HK-2 (cell line): ENCODE data around the gene CYS1.
"Not testable (repeated sequence)": the region's sequence is repeated elsewhere in the genome, so short reads cannot be mapped to it uniquely, and the experiment has no call there.

Experiments
- DNase-seq: peaks from one replicate; pipeline ENCODE4 v3.0.0-alpha.2; 2018; ENCODE audit not compliant: unreplicated experiment

The CYS1 gene

DNA sequence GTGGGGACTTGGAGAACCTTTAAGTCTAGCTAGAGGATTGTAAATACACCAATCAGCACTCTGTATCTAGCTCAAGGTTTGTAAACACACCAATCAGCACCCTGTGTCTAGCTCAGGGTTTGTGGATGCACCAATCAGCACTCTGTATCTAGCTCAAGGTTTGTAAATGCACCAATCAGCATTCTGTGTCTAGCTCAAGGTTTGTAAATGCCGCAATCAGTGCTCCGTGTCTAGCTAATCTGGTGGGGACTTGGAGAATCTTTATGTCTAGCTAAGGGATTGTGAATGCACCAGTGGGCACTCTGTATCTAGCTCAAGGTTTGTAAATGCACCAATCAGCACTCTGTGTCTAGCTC is 11.7 kb upstream of the CYS1 start:
- DNase-seq: not testable (repeated sequence)

DNA sequence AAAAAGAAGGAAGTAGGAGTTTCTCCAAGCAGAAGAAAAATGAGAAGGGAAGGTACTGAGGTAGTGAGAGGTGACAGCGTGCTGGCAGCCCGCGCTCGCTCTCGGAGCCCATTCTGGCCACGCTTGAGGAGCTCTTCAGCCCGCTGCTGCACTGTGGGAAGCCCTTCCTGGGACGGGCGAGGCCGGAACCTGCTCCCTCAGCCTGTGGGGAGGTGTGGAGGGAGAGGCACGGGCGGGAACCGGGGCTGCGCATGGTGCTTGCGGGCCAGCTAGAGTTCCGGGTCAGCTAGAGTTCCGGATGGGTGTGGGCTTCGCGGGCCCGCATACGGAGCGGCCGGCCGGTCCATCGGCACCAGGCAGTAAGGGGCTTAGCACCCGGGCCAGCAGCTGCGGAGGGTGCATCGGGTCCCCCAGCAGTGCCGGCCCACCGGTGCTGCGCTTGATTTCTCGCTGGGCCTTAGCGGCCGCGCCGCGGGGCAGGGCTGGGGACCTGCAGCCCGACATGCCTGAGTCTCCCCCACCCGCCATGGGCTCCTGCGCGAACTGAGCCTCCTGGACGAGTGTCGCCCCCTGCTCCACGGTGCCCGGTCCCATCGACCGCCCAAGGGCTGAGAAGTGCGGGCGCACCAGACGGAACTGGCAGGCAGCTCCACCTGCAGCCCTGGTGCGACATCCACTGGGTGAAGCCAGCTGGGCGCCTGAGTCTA is 11.1 kb upstream of the CYS1 start:
- DNase-seq: no peak

DNA sequence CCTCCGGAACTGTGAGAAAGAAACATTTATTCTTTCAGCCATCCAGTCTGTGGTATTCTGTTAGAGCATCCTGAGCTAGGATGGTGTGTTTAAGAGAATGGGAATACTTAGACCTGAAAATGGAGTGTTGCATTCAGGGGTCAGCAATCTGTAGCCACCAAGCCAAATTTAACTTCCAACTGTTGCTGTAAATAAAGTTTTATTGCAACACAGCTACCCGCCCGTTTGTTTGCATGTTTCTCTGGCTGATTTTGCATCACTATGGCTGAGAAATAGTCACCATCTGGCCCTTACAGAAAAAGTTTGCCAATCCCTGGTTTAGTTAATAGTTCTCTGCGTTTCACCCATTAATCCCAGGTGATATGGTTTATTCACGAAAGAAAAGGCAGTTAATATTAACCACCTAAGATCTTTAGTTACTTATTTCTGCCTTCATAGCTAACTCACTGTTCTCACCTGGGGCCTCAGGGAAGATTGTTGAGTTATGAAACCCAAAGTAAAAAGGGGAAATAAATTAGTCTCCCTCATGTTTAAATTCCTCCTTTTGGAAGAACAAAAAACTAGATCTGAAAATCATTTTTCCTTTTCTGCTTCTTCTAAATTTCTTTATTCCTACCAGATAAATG is 9.5 kb upstream of the CYS1 start:
- DNase-seq: no peak

DNA sequence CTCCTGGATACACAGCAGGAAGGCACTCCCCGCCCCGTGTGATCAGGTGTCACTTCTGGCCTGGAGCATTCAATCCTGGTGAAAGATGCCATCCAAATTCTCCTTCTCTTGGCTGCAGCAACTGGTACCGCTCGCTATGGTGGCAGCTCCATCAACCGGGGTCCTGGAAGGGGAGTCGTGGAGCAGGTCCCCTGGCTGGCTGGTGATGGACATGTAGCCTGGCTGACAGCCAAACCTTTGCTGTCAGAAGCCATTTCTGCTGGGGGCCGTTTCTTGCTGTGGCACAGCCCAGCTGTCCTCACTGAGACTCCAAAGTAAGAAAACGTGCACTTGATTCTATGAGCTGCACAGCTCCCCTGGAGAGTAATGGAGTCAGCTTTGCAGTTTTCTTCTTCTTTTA is 7.1 kb upstream of the CYS1 start:
- DNase-seq: no peak

DNA sequence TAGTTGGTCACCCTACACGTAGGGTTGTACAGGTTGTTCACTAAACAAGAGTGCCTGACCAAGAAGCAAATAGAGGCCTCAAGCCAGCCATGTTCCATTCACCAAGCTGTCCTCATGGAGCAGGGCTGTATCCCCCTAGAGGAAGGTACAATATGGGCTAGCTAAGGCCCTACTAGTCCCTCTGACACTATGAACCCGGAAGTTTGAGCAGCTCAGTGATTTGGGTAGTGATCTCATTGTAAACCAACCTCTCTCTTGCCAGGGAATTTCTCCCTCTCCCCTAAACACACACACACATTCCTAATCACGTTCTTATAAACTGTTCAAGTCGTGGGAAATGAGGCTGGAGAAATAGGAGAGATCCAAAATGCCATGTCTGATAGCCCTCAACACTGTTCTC is 6.7 kb upstream of the CYS1 start:
- no peak for DNase-seq

DNA sequence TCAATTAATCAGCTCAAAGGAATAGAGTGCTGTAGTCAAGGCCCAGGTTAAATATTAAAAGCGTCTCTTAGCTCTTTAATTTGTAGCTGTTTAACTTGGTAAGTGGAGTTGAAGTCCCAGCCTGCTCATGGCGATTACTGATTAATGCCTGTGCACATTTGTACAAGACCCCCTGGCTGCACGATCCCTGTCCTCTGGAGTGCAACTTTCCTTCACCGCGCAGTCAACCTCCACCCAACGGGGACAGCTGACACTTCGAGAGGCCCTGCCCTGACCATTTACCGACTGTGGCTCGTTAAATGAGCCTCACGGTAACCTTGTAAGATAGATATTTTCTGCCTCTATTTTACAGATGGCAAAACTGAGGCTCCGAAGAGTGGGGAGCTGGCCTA is 5.5 kb upstream of the CYS1 start:
- no peak for DNase-seq

DNA sequence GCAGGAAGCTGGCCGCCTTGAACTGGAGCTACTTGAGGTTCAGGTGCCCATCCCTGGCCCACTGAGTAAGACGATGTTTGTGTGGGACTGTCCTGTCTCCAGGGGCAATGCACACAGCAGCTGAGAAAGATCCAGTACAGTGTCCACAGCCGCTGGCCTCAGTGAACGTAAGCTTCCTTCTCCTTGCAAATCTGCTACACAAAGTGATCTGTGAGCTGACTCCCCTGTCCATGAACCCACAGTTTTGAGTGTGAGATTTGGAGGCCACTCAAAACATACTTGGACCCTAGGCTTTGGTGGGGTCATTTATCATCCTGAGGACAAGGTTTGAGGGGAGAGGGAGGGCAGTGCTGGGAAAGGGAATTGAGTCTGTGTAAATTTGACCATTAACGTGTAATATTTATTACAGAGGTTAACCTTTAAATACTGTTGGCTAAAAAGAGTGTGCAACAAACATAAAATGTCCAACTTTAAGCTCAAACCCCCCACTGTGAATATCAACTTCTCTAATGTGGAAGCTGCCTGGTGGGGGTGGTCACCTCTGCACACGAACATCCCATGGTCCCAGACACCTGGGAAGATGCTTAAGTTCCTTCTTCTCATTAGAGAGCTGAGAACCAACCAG is 4.9 kb upstream of the CYS1 start:
- no peak for DNase-seq

DNA sequence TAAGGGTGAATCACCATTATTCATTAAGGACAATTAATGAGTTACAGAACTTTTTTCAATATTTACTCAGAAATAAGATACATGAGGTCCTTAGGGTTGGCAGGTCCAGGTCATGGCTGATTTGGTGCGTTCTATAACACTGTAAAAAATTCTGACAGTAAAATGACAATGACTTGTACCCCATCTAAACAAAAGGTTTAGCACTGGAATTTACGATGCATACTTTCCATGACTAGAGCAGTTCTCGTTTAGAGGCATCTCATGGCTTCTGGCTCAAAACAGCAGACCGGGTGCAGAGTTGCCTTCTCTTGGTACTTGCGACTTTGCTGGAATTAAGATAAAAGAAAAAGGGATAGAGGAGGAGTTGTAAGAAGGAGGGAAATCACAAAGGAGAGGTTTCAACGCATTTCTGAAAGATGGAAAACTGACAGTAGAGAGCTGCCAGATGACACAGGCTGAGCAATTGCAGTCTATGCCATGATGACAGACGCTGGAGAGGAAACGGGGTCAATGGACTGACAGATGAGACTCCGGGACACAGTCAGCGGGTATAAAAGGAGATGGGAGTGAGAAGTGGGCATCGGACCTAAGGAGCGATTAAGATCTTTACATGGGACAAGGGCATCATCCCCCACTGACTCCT is 4.1 kb upstream of the CYS1 start:
- DNase-seq: no peak

DNA sequence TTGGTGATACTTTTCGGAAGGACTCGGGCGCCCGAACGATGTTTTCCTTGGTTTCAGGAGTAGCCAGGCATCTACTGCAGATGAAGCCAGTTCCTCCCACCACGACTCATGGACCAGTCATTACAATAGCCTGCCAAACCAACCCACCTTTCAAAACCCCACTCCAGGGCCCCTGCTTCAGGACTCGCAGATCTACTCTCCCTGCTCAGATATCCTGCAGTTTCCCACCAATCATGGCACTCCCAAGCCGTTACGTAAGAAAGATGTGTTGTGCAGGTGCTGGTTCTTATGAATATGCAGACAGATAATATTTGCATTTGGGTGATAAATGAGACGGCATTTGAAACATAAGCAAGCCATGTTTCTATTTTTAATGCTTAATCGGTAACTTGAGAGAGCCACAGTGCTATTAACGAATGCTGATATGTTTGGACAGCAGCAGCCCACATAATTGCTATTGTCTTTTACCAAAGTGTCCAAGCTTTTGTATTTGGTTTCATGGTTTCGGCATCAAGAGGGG is 3.5 kb upstream of the CYS1 start:
- no peak for DNase-seq

DNA sequence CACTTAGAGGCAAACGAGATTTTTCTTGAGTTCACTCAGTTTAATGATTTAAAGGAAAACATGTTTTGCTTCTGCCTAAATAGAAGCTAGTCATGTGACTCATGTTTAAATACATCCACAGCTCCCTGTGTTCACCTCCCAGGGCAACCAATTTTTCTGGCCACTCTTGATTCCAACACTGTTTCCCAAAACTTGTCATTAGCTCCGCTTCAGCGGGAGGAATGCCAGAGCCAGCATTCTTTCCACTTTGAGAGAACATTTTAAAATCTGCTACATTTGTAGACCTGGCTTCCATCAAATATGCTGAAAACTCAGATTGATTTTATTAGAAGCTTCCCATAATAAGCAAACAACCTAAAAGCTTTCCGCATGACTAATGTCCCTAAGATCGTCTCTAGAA is 2.8 kb upstream of the CYS1 start:
- no peak for DNase-seq

DNA sequence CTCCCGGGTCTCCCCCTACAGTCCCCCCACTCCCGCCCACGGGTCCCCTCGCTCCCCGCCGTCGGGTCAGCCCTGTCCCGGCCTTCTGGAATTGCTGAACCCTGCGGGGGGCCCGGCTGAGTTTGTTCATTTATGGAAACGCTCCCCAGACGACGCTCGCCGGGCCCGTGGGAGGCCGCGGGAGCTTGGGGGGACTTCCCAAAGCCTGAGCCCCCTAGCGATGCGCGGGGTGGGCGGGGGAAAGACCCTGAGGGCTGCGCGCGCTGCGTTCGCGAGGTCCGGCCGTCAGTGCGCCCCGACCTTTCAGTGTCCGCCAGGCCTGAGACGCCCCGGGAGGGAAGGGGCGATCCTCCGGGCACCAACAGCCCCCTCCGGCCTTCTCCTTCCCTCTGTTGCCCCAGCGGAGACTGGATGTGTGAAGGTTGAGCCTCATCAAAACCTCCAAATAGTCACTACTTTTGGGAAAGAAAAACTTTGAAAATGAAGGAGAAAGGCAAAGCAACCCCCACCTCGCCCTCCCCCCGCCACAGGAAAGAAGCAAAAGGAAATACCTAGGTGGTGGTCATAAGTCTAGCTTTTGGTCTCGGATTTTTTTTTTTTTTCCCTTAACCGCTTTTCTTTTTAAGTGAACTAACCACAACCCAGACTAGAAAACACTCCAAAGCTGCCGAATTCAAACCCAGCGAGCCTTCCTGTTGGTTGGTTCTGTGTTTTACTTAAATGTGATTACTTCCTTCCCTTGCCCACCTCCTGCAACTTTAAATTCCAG is 509 bp upstream of the CYS1 start:
- DNase-seq: peak; percentile 38

DNA sequence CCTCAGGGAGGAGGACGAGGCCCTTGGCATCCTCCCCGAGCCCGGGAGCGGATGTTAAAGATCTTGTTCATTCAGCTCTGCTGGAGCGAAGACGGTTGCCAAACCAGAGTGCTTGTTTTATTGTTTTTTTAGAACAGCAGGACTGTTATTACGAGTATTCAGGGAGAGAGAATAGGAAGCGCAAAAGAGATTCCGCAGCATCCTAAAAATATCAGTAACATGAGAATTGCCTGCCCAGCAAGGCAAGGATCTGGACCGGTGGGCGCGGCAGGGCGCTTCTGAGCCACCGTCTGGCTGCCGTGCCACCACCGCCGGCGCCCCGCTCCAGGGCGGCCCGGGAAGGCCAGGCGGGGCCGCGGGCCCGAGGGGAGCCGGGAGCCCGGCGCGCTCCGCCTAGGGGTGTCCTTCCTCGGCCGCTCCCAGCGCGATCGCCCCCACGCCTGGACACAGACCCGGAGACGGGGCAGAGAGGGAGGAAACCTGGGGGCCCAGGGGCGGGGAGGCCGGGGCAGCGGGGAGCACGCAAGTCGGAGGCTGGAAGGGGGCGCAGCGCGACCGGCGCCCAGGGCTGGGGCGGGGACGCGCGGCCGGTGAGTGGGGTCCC is 843 bp downstream of the CYS1 start:
- peak; percentile 48 for DNase-seq

DNA sequence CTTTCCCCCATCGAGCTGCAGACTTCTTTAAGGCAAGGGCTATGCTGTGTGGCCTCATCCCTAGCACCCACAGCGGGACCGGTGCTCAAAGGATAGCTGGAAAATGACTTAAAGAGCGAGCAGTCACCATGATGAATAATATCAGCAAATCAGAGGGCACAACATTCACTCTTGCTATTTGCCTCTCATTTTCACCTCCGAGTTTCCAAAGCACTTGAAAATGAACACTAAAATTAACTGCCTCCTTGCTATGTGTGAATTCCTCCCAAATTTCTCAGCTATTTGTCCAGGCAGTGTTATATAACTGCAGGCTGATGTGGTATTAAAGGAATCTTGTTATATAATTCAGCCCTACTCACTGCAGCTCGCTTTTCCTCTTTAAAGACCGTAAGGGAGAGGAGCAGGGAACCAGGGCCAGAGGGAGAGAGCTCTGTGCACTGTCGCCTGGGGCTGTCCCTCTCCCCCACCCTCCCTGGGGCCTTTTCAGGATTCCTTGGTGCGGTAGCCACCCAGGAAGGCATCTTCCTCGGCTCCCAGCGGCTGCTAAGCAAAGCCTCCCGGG is 1.4 kb downstream of the CYS1 start:
- DNase-seq: no peak

DNA sequence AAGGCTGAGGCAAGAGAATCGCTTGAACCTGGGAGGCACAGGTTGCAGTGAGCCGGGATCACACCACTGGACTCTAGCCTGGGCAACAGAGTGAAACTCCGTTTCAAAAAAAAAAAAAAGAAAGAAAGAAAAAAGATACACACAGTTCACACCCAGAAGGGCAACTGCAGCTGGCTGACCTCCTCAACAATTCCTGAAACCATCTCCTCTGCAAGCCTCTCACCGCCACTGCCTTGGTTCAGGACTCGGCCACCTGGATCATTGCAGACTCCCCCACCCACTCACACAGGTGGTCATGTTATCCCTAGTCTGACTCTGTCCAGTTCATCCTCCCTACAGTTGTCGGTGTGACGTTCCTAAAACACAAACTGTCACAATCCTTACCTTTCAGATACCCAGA is 2.2 kb downstream of the CYS1 start:
- DNase-seq: no peak

DNA sequence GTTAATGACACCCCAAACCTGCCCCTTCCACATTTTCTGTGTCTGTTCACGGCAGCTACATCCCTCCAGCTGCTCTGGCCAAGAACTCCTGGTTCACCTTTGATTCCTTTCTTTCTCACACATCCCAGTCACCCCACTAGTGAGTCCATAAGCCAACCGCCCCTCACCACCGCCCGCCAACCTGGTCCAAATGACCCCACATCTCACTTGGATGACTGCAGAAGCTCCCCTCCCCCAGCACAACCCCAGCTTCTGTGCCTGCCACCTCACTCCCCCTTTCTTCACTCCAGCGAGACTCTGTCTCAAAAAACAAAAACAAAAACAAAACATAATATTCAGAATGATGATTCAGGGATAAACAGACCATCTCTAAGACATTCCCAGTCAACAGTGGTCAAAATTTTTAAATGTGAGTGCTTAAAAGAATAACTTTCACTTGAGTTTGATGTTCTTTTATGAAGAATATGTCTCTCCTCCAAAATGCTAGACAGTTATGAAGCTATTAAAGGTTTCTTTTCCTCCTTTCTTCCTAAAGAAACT is 3.2 kb downstream of the CYS1 start:
- DNase-seq: no peak

DNA sequence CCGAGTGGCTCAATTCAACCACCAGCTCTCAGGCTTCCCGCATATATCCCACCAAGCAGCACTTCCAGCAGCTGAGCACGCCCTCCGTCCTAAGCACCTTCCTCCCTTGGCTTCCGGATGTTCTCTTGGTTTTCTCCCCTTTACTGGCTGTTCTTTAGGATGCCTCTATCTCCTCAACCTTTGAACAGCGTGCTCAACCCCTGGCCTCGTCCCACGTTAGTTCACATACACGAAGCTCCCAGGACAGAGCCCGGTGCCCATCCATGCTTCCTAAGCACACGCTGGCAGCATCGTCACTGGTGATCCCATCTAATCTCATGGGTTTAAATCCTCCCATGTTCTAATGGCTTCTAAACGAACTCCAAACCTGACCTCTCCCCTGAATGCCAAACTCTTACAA is 3.7 kb downstream of the CYS1 start:
- no peak for DNase-seq

DNA sequence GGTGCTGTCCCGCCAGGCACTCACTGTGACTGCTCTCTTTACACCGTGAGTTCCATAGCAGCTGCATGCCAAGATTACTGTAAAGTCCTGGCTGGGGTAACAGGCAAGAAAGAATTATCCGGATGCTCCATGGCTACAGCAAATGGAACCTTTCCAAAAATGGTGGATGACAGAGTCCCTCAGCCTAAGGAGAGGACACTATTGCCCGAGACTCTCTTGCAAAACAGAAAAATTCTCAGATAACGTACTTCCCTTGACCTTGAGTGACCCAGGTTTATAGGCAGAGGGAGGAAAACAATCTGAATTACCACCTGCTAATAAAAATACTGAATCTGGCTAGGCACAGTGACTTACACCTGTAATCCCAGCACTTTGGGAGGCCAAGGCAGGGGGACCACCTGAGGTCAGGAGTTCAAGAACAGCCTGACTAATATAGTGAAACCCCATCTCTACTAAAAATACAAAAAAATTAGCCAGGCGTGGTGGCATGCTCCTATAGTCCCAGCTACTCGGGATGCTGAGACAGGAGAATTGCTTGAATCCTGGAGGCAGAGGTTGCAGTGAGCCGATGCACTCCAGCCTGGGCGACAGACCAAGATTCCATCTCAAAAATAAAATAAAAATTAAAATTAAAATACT is 4.5 kb downstream of the CYS1 start:
- no peak for DNase-seq

DNA sequence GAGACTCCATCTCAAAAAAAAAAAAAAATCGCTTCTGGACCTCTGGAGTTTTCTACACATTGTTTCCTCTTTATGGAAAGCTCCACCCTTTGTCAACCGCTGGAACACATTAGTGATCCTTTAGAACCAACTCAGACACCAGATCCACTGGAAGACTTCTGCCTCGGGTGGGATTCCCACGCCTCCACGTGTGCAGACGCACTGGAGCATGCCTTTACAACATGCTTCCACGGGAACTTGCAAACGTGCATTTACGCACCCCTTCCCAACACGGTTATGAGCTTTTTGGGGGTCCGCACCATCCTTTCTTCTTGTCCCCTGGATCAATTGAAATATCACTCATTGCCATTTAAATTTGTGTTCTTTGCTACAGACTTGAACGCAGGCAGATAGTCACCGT is 5.1 kb downstream of the CYS1 start:
- DNase-seq: no peak

DNA sequence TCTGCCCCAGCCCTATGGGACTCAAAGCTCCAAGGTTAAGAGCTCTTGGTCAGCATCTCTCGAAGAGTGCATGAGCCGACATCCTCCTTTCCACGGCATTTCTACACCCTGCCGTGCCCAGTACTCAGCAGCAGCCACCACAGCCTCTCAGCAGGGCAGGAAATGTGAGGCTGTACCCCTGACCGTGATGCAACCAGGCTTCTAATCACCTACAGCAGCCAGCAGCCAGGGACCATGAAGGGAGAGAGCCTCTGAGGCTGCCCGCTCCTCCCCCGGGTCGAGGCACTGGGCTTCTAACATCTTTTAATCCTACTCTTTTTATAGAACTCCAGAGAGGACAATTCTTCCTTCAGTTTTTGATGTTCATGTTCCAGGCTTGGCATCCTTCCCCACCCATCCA is 6.5 kb downstream of the CYS1 start:
- no peak for DNase-seq

DNA sequence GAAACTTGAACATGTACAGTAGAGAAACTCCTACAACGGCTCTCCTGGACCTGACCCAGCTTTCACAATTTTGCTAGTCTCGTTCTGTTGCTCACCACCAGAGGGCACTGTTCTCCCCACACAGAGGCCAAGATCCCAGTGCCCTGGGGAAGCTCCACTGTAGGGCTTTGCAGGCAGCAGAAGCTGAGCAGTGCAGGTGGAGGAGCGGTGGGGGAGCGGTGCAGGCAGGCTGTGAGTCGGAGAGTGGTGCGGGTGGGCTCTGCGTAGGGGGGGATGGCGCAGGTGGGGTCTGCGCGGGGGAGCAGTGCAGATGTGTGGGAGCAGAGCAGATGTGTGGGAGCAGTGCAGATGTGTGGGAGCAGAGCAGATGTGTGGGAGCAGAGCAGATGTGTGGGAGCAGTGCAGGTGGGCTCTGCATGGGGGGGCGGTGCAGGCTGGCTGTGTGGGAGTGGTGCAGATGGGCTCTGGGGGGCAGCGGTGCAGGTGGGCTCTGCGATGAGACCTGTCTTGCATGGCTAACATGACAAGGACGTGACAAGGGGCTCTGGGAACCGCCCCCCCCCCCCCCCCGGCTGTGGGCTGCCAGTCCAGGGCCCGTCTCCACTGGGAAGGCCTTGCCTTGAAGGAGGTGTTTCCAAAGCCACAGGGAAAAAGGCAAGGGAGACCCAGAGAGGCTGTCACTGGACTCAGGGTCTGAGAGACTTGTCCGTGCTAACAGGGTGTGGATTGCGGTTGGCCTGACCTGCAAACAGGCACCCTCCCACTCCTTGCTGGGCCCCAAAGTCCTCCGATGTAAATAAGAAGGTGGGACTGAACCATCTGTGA is 7.3 kb downstream of the CYS1 start:
- DNase-seq: peak; percentile 83
